Stromal cell of bone marrow (primary cell): ENCODE measurements around the gene ZNF335.
"Not testable (repeated sequence)": the region's sequence is repeated elsewhere in the genome, so short reads cannot be mapped to it uniquely, and the experiment has no call there.

Source experiments
- DNase-seq: peaks from one replicate; pipeline ENCODE4 v3.0.0-alpha.2; 2012; ENCODE audit warnings: low read depth

The ZNF335 gene

GRCh38 chr20:46002008-46002407 lies 30.0 kb upstream of the ZNF335 start:
- no peak for DNase-seq

DNA sequence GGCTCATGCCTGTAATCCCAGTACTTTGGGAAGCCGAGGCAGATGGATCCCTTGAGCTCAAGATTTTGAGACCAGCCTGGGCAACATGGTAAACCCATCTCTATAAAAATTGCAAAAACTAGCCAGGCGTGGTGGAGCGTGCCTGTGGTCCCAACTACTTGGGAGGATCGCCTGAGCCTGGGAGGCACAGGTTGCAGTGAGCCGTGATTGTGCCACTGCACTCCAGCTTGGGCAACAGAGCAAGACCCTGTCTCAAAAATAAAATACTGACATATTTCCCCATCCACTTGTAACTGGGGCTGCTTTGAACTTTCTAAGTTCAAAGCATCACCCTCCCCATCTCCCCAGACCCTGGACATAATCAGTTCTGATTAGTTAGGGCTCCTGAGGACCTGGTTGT lies 29.5 kb upstream of the ZNF335 start:
- DNase-seq: no peak

- no peak for DNase-seq
Observed at GRCh38 chr20:46000262-46000996, 28.4 kb upstream of the ZNF335 start.

- no peak for DNase-seq
Observed at GRCh38 chr20:45999557-46000261, 27.7 kb upstream of the ZNF335 start.

DNA sequence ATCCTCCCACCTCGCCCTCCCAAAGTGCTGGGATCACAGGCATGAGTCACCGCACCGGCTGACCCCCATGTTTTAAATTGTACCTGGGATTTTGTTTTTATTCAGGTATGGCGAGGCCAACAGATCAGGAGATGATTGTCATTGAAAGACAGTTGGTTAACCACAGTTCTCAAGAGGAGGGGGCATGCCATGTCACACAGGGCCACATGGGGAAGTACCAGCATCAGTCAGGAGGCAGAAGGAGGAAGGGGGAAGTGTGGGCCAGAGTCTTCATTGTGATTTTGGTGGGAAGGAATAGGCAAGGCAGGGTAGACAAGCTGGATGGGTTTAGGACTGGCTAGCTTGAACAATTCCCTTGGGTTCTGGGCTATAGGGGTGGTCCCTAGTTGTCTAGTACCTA lies 26.8 kb upstream of the ZNF335 start:
- DNase-seq: no peak

DNA sequence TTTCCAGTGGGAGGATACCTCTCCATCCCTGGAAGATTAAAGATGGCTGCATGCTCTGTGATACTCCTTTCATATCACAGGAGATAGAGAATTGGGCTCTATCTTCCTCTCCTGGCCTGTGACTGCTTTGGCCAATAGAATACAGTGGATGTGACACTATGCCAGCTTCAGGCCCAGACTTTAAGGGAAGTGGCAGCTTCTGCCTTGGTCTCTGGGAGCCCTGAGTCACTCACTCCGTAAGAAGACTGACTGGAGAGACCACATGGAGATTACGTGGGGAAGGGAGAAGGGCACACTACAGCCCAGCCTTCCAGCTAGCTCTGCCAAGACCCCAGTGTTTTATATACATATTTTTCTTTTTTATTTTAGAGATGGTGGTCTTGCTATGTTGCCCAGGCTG lies 26.3 kb upstream of the ZNF335 start:
- no peak for DNase-seq

DNA sequence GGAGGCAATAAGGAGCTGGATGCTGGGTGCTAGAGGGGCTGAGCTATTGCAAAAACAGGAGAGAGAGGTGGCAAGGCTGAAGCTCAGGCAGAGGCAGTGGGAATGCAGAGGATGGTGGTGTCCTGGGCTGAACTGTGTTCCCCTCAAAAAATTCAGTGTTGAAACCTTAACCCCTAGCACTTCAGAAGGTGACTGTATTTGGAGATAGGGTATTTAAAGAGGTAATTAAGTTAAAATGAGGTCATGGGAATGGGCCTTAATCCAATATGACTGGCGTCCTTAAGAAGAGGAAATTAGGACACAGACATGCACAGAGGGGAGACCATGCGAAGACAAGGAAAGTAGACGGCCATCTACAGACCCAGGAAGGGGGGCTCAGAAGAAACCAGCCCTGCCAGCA lies 25.2 kb upstream of the ZNF335 start:
- DNase-seq: no peak

DNA sequence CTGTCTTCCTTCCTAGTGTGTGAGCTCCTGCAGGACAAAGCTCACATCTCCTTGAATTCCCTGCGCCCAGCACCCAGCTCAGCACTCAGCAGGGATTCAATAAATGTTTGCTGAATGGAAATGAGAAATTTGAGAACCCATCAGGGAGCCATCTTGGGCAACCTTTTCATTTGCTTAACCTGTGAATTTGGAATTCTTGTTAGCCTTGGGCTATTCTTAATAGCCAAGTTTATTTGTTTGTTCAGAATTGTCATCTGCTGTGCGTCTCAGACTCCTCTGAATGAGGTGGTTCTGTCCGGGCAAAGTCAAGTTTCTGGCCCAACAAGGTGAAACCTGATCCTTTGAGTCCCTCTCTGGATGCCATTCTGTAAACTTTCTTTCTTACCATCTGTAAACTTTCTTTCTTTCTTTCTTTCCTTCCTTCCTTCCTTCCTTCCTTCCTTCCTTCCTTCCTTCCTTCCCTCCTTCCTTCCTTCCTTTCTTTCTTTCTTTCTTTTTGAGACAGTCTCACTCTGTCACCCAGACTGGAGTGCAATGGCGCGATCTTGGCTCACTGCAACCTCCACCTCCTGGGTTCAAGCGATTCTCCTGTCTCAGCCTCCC lies 23.6 kb upstream of the ZNF335 start:
- not testable (repeated sequence) for DNase-seq

- no peak for DNase-seq
Observed at GRCh38 chr20:45994761-45995493, 22.9 kb upstream of the ZNF335 start.

DNA sequence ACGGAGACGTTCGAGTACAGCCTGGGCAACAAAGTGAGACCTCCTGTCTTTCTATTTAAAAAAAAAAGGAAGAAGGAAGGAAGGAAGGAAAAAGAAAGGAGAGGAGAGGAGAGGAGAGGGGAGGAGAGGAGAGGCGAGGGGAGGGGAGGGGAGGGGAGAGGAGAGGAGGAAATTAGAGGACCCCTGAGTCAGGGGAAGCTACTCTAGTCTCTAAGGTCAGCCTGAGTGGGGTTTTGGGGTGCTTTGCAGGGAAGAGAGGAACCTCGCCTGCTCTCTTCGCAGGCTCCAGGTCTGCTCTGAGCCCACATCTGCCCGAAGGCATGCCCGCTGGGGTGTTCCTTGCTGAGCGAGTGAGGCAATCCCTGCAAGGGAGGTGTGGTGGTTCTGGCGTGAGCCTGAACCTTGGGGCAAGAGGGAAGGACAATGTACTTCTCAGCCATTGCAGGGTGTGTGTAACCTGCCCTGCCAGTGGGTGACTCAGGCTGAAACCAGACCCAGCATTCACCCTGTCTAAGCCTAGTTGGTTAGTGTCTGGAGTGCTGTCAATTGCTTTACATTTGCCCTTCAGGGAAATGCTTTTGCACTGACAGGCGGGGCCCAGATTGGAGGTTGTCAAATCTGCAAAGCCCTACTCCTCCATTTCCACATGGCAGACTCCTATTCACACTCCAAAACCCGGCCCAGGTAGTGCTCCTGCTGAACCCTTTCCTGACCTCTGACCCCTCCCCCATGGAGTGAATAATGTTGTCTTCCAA lies 21.4 kb upstream of the ZNF335 start:
- DNase-seq: no peak

GRCh38 chr20:45991616-45992015 lies 19.6 kb upstream of the ZNF335 start:
- no peak for DNase-seq

- not testable (repeated sequence) for DNase-seq
Observed at GRCh38 chr20:45988830-45989229, 16.8 kb upstream of the ZNF335 start.

DNA sequence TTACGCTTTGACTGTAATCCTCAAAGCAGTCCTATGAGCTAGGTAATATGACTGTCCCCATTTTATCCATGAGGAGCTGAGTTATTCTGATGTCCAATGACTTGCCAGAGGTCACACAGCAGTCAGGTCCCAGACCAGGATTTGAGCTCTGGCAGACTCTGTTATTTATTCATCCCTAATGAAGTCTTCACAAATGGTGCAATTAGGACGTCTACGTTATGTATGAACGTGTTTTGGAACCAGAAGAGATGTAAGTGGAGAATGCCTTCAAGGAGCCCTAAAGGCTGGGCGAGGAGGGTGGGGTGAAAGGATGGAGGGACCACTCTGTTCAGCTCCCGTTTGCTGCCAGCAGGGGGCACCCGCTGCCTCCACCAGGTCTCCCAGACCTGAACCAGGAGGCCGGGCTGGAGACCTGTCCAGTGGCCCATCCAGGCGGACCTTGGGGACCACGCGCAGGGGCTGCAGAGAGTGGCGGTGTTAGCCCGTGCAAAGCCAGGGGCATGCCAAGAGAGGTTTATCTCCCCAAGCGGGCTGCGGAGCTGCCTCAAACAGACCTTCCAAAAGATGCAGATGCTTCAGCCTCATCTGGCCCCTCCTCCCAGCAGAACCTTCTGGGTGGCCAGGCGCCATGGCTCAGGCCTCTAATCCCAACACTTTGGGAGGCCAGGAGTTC lies 15.2 kb upstream of the ZNF335 start:
- DNase-seq: no peak

- DNase-seq: no peak
Observed at GRCh38 chr20:45985573-45985972, 13.6 kb upstream of the ZNF335 start.

- DNase-seq: no peak
Observed at GRCh38 chr20:45983279-45983743, 11.3 kb upstream of the ZNF335 start.

GRCh38 chr20:45981261-45981660 lies 9.3 kb upstream of the ZNF335 start:
- no peak for DNase-seq

DNA sequence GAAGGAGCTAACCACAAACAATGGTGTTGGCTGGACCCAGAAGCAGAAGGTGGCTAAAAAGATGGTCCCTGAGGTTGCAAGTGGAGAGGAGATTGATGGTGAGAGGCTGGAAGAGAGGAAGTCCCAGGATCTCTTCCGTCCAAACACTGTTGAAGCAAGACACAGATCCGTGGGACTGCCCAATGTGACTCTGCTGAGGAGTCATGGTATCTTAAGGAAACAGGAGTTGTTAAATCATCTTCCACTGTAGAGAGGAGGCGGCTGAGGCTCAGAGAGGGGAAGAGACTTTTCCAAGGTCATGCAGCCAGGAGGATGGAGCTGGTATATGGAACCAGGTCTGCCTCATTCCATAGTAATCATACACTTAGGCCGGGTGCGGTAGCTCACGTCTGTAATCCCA lies 4.1 kb upstream of the ZNF335 start:
- no peak for DNase-seq

GRCh38 chr20:45975686-45976085 lies 3.7 kb upstream of the ZNF335 start:
- no peak for DNase-seq

DNA sequence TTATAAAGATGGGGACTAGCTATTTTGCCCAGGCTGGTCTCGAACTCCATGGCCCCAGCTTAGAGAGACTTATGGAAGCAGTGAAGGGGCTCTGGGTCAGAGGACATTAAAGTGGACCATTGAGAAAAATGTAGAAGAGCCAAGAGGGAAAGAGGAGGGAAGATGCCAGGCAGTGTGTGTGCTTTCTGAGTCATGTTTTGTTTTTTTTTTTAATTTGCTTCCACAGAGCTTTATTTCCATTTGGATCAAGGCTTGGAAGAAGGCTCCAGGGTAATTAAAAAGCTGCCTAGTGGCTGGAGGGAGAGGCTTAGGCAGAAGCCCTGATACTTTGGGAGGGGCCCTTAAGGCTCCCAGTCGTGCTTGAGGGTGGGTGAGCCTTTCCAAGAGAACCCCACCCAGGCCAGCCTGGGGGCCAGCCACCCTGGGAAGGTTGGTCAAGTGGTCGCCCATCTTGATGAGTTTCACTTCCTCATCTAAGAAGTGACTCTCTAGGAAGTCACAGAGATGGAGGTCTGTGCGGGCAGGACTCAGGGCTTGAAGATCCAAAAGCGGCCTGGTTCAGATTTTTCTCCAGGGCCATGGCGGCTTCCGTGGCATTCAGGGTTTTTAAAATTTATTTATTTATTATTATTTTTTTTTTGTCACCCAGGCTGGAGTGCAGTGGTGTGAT lies 3.0 kb upstream of the ZNF335 start:
- DNase-seq: no peak

DNA sequence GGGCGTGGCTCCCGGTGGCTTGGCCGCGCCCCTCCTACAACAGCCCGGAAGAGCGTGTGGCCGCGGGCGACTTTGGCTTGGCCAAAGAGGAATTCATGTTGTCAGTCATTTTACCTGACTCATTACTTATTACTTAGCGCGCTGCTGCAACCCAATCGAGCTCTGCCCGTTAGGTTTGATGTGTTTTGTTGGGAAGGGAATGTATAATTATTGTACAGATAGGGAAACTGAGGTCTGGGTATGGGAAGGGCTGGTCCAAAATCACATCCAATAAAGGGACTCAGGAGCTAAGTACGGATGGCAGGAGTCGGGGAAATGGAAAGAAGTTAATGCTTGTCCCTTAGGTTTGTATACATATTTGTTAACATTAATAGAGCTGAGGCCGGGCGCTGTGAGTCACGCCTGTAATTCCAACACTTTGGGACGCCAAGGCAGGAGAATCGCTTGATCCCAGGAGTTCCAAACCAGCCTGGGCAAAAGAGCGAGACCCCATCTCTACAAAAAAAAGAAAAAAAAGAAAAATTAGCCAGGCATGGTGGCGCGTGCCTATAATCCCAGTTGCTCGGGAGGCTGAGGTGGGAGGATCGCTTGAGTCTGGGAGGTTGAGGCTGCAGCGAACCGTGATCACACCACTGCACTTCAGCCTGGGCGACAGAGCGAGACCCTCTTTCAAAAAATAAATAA lies 639 bp upstream of the ZNF335 start:
- DNase-seq: peak; percentile 90
